Urothelium cell line (cell line): ENCODE measurements around the gene PRR18.
"Not testable (repeated sequence)": the region's sequence is repeated elsewhere in the genome, so short reads cannot be mapped to it uniquely, and the experiment has no call there.

Source experiments
- DNase-seq: peaks from one replicate; pipeline ENCODE4 v3.0.0; 2011; ENCODE audit warnings: low spot score, mixed read lengths
- FAIRE-seq: peaks from 2 replicates; lab custom pipeline; 2011; peaks lifted over from hg19 to GRCh38; lab: Jason Lieb, UNC

The PRR18 gene, protein sequence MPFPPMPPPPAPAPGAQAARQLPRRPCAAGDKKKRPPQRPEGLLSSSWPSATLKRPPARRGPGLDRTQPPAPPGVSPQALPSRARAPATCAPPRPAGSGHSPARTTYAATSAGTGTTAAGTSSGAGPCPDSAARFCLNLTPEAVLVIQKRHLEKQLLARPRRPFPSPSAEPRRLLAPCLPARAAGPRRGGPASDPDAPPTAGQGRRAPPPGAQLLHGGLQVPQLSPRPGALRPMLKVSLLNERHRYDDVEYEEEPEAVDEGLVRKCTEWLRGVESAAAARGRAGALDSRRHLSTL

DNA sequence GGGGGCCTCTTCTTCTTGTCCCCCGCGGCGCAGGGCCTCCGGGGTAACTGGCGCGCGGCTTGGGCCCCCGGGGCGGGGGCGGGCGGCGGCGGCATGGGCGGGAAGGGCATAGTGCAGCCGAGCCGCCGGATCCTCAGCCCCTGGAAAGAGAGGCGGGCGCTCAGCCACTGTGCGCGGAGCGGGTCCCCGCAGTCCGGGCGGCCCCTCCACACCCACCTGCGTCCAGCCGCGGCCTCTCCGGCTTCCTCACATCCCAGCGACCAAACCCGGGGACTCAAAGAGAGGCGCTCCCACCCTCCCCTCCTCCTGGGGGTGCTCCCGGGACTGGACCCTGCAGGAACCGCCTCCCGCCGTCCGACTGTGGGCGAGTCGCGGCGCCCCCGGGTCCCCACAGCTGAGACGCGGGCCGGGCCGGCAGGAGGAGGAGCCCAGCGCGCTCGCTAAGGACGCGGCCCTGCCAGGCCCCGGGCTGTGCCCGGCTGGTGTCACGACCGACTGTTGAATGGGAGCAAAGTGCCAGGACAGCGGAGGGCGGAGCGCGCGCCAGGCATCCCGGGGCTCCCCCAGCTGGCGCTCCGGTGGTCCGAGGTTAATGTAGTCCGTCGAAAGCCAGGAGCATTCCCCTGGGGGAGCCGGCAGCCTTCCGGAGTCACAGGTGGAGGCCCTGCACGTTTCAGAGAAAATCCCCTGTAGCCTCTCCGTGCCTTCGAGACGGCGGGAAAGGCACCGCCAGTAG lies at the start of gene PRR18:
PRR18 (minus strand) TSS at position 360 of the 736 bp plus-strand sequence; CDS start at position 110, 250 bp downstream.
- no peak for FAIRE-seq

DNA sequence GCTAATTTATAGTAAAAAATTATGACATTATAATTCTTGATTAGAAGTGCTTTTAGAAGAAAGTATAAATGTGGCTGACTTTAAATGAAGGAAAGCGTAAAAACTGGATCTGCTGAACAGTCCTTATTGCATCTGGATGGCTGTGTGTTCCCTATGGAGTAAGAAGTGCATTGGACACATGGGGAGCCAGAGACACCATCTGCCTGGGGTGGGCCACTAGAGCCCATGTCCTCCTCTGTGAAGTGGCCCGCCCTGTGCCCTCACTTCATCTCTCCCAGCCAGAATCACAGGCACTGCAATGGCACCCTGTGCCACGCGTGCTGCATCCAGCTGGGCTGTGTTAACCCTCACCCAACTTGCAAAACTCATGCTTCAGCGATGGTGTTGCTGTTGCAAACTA lies 47.4 kb upstream of the PRR18 start:
- DNase-seq (no peak), FAIRE-seq (no peak)

More for the DNA sequence above, at the start of gene PRR18:
- no peak for DNase-seq

DNA sequence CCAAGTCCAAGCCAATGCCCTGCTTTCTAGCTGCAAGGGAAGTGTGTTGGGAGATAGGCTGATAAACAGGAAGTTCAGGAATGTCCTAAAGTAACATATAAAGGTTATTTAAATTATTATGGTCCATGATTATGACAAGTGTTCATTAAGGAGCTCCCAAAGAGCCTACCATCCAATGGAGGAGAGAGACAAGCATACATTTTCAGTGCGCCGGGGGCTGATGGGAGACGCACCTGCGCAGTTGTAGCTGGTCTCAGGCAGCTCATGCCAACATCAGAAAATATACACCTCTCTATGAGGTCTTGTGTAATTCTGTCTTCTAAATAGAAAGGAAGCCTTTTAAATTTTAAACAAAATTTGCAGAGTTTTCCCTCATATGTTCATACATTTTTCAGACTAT lies 46.8 kb upstream of the PRR18 start:
- FAIRE-seq (no peak), DNase-seq (no peak)

DNA sequence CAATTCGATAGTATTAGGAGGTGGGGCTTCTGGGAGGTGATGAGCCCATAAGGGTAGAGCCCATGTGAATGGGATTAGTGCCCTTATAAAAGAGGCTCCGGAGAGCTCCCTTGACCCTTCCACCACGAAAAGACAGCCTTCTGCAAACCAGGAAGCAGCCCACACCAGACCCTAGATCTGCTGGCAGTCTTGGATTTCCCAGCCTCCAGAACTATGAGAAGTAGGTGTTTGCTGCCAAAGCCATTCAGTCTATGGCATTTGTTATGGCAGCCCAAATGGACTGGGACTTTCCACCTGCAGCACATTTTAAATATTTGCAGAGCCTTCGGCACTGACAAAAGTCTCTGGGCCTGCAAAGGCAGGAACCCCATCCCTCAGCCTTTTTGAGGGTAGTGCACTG lies 46.0 kb upstream of the PRR18 start:
- FAIRE-seq, result no peak

DNA sequence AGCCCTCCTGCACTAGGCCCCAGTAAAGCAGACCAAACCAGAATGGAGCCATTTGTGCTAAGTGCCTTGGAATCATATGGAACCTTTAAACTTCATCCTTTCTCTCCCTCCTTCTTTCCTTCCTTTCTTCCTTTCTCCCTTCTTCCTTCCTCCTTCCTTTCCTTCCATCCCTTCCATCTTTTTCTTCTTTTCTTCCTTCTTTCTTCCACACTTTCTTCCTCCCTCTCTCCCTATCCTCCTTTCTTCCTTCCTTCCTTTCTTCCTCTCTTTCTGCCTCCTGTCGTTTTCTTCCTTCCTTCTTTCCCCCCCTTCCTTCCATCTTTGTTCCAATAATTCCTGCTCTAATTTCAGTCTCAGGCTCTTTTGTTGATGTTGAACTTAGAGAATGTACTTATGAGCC lies 45.3 kb upstream of the PRR18 start:
- DNase-seq (no peak), FAIRE-seq (no peak)

More for the DNA sequence above, 46.0 kb upstream of the PRR18 start:
- no peak for DNase-seq

DNA sequence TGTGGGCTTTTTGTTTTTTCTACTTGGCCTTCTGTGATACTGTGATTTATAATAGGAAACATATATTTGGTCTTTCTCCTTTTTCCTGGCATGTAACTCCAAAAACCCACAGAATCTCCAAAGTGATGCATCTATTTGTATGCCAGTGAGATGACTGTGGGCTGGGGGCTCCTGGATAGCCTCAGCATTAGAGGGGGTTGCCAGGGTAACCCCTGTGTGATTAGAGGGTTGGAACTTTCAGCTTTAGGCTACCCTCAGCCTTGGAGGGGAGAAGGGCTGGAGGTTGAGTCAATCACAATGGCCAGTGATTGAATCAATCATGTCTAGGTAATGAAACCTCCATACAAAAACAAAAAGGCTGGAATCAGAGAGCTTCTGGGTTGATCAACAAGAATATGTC lies 44.7 kb upstream of the PRR18 start:
- FAIRE-seq (no peak), DNase-seq (no peak)

DNA sequence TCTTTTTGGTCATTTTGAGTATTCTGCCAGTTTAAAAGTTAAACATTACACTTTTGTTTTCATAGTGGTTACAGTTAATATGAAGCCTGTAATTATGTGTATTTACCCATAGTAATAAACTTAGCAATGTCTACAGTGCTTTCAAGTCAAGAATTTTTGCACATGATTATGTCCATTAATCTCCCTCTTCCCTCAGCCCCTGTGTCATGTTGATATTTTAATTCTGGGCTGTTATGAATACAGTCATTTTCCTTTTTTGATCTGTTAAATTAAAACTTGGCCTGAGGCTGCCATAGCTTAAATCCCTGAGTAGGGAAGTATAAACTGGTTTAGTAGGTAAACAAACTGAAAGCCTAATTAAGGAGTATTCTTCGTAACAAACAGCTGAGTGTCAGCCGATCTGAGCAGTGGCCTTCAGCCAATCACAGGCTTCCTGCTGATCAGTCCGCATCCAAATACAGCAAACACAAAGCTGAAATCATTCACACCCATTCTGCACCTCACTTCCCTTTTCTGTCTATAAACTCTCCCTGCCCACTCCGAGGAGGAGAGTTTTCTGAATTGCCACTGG lies 43.6 kb upstream of the PRR18 start:
- FAIRE-seq, result no peak
- DNase-seq, result no peak

DNA sequence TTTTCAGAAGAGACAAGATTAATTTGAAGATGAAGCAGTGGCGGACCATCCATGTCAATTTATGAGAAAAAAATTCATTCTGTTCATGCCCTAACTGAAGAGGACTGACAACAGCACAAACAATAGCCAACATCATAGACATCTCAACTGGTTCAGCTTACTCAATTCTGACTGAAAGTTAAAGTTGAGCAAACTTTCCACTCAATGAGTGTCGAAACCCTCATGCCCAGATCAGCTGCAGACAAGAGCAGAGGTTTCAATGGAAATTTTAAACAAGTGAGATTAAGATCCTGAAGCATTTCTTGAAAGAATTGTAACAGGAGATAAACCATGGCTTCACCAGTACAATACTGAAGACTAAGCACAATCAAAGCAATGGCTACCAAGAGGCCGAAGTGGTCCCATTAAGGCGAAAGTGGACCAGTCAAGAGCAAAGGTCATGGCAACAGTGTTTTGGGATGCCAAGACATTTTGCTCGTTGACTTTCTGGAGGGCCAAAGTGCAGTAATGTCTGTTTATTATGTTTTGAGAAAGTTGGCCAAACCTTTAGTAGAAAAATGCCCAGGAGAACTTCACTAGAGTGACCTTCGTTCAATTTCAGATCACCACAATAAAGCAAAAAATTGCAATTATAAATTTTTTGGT lies 40.2 kb upstream of the PRR18 start:
- DNase-seq, result no peak
- peak; percentile 37 for FAIRE-seq

DNA sequence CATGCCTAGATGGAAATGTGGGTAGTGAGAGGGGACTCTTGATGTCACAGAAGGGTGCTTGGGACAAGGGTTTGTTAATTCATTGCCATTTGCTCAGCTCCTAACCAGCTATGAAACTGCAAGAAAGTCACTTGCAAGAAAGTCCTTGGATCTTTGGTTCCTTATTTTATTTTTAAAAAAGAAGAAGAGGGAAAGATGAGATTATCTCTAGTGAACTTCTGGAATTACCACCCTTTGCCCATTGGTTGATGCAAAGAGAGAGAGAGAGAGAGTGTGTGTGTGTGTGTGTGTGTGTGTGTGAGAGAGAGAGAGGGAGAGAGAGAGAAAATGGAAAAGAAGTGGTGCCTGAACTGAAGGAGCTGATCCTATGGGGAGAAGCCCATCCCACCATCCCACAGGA lies 38.8 kb upstream of the PRR18 start:
- DNase-seq (no peak), FAIRE-seq (no peak)

DNA sequence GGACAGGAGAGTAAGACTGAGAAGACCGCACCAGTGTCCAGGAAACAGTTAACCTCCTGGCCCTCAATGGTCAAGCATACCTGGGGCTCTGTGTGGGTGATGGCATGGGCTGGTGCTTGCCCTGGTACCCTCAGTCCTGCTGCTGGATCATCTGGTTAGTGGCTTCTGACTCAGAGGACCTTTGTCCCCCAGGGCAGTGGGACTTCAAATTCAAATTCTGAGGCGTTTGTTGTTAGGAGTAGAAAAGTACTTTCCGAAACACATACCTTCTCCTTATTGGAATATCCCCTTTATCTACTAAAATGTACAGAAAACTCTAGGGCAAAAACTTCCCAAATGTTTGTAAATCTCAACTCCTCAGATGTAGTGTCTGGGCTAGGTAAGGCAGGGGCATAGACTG lies 38.3 kb upstream of the PRR18 start:
- no peak for DNase-seq
- no peak for FAIRE-seq

DNA sequence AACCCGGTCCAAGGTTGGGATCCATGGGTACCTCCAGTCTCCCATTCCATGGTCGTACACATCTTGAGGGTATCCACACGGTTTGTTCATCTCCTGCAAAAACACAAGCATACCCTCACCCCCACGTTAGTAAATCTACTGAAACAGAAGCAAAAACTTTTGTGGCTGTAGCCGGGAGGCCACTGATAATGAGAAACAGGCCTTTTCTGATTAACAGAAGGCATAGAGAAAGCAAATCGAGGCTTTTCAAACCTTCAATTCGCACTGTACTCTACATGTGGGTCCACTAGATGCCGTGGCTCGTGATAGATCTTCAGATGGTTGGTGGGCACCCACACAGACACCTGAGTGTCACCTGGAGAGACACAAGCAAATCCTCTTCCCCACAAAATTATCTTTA lies 37.5 kb upstream of the PRR18 start:
- FAIRE-seq, DNase-seq: not testable (repeated sequence)

DNA sequence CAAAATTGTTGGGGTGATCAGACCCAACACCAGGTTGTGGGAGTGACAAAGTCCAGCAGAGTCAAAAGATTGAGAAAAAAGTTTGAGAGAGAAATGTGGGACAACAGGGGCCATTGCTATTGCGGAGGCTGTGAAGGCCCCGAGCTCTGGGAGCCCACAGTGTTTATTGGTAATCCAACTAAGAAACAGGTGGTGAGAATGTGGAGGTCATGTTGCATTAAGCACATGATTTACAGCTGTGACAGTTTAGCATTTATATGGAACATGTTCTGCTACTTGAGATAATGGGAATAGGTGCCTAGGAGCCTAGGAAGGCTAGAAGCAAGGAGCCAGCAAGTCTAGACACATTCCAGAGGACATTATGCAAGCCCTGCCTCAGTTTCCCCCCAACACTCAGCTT lies 36.7 kb upstream of the PRR18 start:
- not testable (repeated sequence) for FAIRE-seq, DNase-seq

DNA sequence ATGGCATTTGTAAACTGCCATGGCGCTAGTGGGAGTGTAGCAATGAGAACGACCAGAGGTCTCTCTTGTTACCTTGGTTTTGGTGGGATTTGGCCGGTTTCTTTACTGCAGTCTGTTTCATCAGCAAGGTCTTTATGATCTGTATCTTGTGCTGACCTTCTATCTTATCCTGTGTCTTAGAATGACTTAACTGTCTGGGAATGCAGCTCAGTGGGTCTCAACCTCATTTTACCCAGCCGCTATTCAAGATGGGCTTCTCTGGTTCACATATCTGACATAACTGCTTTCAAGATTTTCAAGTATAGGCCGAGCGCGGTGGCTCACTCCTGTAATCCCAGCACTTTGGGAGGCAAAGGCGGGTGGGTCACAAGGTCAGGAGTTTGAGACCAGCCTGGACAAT lies 36.0 kb upstream of the PRR18 start:
- FAIRE-seq, result no peak
- no peak for DNase-seq

DNA sequence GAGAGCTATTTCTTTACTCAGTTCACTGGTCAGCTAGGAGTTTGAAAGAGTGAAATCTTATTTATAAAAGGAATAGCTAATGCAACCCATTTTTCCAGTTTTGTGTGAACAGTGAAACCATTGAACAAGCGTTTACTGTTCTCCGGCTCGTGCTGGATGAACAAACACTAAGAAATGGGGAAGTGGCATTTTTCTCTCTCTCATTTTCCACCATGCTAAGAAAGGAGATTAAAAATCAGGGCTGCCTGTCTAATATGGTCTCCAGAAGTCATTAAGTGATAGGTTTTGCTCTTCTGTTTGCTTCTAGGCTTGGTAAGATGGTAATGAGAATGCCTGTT lies 34.9 kb upstream of the PRR18 start:
- no peak for DNase-seq
- no peak for FAIRE-seq

DNA sequence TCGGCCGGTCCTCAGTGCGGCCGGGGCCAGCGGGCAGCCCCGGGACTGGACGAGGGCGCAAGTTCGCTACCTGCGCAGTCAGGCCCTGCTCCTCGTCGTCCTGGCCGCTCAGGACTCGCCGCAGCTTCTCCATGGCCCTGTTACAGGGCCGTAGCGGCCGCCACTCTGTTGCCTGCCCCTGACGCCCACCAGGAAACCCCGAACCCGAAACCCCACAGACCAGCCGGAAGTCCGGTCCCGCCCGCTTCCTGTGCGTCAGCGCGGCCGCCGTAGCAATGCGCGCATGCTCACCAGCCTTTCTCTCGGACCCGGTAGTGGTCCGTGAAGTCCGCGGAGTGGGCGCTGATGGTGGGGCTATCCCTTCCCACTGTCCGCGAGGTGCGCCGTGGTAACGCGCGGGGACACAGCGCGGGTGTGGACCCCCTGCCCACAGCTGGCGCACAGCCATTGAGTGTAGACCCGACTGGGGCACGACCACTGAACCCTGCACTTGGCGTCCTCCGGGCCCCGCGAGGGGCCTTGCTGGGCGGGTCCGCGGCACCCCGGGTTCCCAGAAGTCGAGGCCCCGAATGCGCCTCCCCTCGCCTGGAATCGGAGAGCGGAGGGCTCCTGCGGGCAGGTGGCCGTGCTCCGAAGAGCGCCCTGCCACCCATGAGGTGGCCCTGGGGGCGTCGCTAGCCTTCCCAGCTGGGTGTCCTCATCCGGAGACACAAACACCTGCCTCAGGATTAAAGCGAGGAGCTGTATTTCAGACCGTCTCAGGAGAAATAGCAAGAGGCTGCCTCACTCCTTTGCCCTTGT lies 34.4 kb upstream of the PRR18 start, which contains the start of gene SFT2D1:
SFT2D1 (minus strand) TSS at position 197 of the 801 bp plus-strand sequence; CDS start at position 133, 64 bp downstream.
- FAIRE-seq (peak; percentile 74), DNase-seq (peak; percentile 92)

DNA sequence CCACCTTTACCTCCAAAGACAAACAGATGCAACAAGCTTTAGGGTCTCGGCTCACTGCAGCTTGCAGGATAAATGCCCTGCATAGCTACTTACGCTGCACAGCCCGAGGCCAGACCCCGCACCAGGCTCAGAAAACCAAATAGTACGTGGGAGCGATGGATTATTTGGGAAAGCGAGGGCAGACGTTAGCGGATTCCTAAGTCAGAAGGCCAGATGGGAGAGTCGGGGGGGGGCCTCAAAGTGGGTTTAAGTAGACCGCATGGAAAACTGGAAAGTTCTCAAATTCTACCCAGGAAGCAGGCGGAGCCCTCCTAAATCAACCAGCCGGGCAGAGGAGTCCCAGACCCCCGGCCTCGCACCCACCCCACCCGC lies 33.8 kb upstream of the PRR18 start:
- DNase-seq (no peak), FAIRE-seq (no peak)

DNA sequence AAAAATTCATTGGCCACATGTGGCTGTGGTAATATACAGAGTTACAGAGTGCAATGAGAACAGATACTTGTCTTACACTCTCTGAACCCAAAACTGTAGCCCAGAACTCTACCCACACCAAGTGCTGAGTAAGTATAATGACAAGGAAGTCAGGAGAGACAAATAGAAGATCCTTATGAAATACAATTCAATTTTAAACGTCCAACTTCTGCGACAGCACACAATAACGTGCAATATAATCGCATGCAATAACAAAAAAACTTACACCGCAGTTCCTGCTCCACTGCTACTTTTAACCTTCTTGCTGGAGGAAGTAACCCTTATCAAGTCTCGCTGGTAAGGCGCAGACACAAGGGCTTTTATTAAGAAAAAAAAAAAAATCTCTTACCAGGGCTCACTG lies 33.3 kb upstream of the PRR18 start:
- FAIRE-seq, result no peak
- no peak for DNase-seq

DNA sequence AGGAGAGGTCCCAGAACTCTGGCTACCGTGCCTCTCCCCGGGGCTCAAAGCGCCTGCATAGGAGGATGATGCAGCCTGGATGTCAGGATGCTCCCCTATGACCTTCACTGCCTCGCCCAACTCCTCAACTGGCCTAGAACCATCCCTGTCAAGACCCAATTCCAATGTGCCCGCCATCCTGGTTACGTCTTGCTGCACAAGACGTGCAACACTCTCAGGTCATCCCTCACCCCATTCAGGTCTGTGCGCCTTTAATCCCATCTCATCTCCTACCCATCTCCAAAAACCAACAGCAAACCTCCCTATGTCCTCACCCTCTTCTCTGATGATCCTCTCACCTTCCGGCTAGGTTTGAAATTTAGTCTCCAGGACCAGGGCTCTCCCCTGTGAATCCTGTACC lies 30.7 kb upstream of the PRR18 start:
- FAIRE-seq (no peak), DNase-seq (no peak)

DNA sequence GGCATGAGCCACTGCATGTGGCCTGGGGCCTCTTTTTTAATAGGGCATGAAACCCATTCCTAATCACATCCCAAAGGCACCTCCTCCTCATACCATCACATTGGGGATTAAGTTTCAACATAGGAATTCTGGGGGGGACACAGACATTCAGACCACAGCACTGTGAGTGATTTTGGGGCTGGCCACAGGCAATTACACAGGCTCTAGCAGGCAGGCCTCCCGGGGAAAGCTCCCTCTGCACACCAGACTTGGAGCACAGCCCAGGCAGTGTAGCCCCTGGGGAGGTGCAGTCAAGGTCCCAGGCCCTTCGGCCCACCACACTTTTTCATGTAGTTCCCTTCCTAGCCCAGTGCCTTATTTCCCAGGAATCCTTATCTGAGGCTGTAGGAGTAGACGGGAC lies 28.7 kb upstream of the PRR18 start:
- no peak for FAIRE-seq
- no peak for DNase-seq

DNA sequence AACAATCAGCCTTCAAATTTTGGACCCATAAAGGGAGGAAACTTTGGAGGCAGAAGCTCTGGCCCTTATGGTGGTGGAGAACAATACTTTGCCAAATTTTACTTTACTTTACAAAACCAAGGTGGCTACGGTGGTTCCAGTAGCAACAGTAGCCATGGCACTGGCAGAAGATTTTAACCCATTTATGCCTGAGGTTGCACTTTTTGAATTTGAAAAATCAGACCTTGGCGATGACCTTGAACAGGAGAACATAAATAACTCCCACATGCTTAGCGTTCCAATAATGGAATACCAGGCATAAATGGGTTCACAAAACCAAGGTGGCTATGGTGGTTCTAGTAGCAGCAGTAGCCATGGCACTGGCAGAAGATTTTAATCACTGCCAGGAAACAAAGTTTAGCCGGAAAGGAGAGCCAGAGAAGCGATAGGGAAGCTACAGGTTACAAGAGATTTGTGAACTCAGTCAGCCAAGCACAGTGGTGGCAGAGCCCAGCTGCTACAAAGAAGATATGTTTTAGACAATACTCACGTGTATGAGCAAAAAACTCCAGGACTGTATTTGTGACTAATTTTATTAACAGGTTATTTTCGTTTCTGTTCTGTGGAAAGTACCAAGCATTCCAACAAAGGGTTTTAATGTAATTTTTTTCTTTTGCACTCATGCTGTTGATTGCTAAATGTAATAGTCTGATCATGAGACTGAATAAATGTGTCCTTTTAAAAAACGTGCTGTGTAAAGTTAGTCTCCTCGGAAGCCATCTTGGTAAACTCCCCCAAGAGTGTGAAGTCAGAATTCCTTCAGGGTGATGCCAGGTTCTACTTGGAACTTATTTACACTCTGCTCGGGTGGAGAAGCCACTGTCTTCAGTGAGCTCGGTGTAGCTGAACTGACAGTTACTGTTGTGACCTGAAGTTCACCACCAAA lies 27.4 kb upstream of the PRR18 start:
- no peak for DNase-seq
- FAIRE-seq, result no peak
